Upper lobe of left lung (tissue), 4 donors: ENCODE results near the gene ARHGAP10.

Experiments
- POLR2A ChIP-seq, 4 donors: fragments of 450-650 bp; IDR thresholded peaks; one replicate each; pipeline ENCODE4 v1.5.1; 2016 to 2017; ENCODE audit warnings: antibody characterized with exemption in 4 of 4, mild to moderate bottlenecking in 2 of 4
- POLR2AphosphoS5 ChIP-seq, 2 donors: sonication (generic); formaldehyde crosslinking; IDR thresholded peaks; one replicate each; pipeline ENCODE4 v1.5.1; 2017; ENCODE audit warnings: antibody characterized with exemption in 2 of 2
- TF ChIP-seq, protein P1 (sequence below), 6 experiments: fragments of 450-650 bp in 4 of 6; fragments of 200-600 bp in 2 of 6; sonication (generic) in 2 of 6; IDR thresholded peaks; one replicate each; pipeline ENCODE4 v1.5.1; 2016 to 2019; ENCODE audit warnings: antibody characterized with exemption in 6 of 6

DNA sequence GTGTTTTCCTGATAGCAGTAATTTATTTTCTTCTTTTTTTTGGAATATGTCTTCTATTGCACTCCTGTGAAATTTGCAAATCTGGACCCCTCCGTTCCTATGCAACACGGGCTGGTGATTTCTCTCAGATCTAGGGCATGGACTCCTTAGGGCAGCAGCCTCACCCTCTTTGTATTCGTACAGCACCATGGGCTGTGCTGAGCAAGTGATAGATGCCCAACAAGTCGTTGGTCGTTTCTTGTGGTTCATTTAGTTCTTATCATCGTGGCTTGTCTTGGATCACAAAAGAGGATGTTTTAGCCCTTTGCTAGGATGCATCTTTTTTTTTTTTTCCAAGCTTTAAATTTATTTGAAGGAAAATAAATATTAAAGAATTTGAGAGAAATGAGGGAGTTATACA is 82.1 kb downstream of the ARHGAP10 start:
- TF ChIP-seq, protein P1, sequence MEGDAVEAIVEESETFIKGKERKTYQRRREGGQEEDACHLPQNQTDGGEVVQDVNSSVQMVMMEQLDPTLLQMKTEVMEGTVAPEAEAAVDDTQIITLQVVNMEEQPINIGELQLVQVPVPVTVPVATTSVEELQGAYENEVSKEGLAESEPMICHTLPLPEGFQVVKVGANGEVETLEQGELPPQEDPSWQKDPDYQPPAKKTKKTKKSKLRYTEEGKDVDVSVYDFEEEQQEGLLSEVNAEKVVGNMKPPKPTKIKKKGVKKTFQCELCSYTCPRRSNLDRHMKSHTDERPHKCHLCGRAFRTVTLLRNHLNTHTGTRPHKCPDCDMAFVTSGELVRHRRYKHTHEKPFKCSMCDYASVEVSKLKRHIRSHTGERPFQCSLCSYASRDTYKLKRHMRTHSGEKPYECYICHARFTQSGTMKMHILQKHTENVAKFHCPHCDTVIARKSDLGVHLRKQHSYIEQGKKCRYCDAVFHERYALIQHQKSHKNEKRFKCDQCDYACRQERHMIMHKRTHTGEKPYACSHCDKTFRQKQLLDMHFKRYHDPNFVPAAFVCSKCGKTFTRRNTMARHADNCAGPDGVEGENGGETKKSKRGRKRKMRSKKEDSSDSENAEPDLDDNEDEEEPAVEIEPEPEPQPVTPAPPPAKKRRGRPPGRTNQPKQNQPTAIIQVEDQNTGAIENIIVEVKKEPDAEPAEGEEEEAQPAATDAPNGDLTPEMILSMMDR (IDR thresholded peaks at IDR 0.05): no peak
- TF ChIP-seq POLR2AphosphoS5 (IDR thresholded peaks at IDR 0.05) (no peak), POLR2A (IDR thresholded peaks at IDR 0.05) (no peak)
